DMS 273 treated with DMSO at 0.1 percent for 48 hours (cell line): ENCODE measurements around the gene YBX1.

ENCODE experiments used
- DNase-seq: peaks from one replicate; lab custom pipeline; 2025; lab: John Stamatoyannopoulos, UW

YBX1 gene

GRCh38 chr1:42735477-42736105 is 53.4 kb downstream of the YBX1 start:
- no peak for DNase-seq

- DNase-seq = no peak
Measured at GRCh38 chr1:42736152-42736551, 53.9 kb downstream of the YBX1 start.

GRCh38 chr1:42736571-42737200 is 54.5 kb downstream of the YBX1 start:
- DNase-seq = no peak

GRCh38 chr1:42737257-42737656 is 55.0 kb downstream of the YBX1 start:
- no peak for DNase-seq

- DNase-seq = no peak
Measured at GRCh38 chr1:42737986-42738677, 55.9 kb downstream of the YBX1 start.

GRCh38 chr1:42738678-42739226 is 56.5 kb downstream of the YBX1 start:
- DNase-seq = no peak

GRCh38 chr1:42739753-42740700 is 57.8 kb downstream of the YBX1 start, which contains the start of gene CLDN19:
TSS of gene CLDN19 (minus strand) at chr1:42740236. CDS start at chr1:42740063, 173 bp downstream.
- no peak for DNase-seq

- DNase-seq = no peak
Measured at GRCh38 chr1:42740851-42741580, 58.8 kb downstream of the YBX1 start.

- DNase-seq = no peak
Measured at GRCh38 chr1:42741706-42742105, 59.5 kb downstream of the YBX1 start.

- DNase-seq = no peak
Measured at GRCh38 chr1:42742141-42742540, 59.9 kb downstream of the YBX1 start.

- no peak for DNase-seq
Measured at GRCh38 chr1:42742617-42743316, 60.5 kb downstream of the YBX1 start.

GRCh38 chr1:42743317-42744147 is 61.3 kb downstream of the YBX1 start:
- no peak for DNase-seq

GRCh38 chr1:42744148-42744413 is 61.9 kb downstream of the YBX1 start:
- DNase-seq = no peak

- DNase-seq = no peak
Measured at GRCh38 chr1:42745851-42746250, 63.6 kb downstream of the YBX1 start.

- DNase-seq = no peak
Measured at GRCh38 chr1:42746436-42747105, 64.4 kb downstream of the YBX1 start.

GRCh38 chr1:42747125-42747524 is 64.9 kb downstream of the YBX1 start:
- DNase-seq = no peak

- DNase-seq = no peak
Measured at GRCh38 chr1:42748021-42748420, 65.8 kb downstream of the YBX1 start.

- DNase-seq = no peak
Measured at GRCh38 chr1:42748461-42749410, 66.5 kb downstream of the YBX1 start.
